Measurements from ENCODE around the gene CHRNA4. TPM values are rescaled to one million over a fixed set of nuclear protein-coding genes. Genes with fewer than 3 reads are reported as not detected.
"Not testable (repeated sequence)": the region's sequence is repeated elsewhere in the genome, so short reads cannot be mapped to it uniquely, and the experiment has no call there.

CHRNA4 gene
- total and polyA plus RNA-seq, 11 donors: 0.06 to 1.5 (median 0.37) TPM; not detected in 5

DNA sequence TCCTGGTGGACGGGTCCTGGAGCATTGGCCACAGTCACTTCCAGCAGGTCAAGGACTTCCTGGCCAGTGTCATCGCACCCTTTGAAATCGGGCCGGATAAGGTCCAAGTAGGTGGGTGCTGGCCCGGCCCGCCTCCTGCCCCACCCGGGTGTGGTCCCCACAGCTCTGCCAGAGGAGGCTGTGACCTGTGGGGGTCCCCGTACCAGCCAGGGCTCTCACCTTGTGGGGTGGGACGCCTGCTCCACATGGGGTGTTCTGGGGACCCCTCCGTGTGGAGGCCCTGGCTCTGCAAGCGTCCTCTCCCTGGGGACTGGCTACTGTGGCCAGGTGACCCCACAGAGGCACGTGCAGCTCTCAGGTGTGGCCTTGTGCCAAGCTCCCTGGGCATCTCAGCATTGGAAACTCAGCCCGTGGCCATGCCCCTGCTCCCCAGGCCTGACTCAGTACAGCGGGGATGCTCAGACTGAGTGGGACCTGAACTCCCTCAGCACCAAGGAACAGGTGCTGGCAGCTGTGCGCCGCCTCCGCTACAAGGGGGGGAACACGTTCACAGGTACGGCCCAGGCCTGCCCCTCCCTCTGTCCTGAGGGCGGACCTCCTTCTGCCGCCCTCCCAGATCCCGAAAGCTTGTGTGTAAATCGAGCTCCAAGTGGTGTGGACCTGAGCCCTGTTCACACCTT, 53.5 kb downstream of the CHRNA4 start:
- DNase-seq: peak in 3 of 5 donors; percentile 11 to 55 (median 25)
- no peaks in the 10 kb centered on the region for H3K36me3 ChIP-seq
- H3K4me1 ChIP-seq: peaks cover 0 to 3% (median 0%) of the 10 kb centered on the region in 12 donors
- no peak for ATAC-seq
- H3K4me3 ChIP-seq: no peak overlapping the region
- H3K27me3 ChIP-seq: peaks cover 13 to 56% (median 31%) of the 10 kb centered on the region in 9 donors
- 72 to 80% (median 75%) methylated on average over 7 to 23 of the region's 23 CpGs for WGBS, 4 donors
- intact Hi-C loops (cut with DNase I): loop anchor here in 5 of 10 donors (2.0 kb wide), 2 partner anchors 73 to 75 kb away; no protein-coding TSS in a partner anchor
- TF ChIP-seq POLR2A (IDR thresholded peaks at IDR 0.05): no peak
- TF ChIP-seq, protein P1, sequence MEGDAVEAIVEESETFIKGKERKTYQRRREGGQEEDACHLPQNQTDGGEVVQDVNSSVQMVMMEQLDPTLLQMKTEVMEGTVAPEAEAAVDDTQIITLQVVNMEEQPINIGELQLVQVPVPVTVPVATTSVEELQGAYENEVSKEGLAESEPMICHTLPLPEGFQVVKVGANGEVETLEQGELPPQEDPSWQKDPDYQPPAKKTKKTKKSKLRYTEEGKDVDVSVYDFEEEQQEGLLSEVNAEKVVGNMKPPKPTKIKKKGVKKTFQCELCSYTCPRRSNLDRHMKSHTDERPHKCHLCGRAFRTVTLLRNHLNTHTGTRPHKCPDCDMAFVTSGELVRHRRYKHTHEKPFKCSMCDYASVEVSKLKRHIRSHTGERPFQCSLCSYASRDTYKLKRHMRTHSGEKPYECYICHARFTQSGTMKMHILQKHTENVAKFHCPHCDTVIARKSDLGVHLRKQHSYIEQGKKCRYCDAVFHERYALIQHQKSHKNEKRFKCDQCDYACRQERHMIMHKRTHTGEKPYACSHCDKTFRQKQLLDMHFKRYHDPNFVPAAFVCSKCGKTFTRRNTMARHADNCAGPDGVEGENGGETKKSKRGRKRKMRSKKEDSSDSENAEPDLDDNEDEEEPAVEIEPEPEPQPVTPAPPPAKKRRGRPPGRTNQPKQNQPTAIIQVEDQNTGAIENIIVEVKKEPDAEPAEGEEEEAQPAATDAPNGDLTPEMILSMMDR (IDR thresholded peaks at IDR 0.05): no peak
- no peak overlapping the region for H3K27ac ChIP-seq
- peaks cover 0 to under 1% (median 0%) of the 10 kb centered on the region in 12 donors for H3K9me3 ChIP-seq

DNA sequence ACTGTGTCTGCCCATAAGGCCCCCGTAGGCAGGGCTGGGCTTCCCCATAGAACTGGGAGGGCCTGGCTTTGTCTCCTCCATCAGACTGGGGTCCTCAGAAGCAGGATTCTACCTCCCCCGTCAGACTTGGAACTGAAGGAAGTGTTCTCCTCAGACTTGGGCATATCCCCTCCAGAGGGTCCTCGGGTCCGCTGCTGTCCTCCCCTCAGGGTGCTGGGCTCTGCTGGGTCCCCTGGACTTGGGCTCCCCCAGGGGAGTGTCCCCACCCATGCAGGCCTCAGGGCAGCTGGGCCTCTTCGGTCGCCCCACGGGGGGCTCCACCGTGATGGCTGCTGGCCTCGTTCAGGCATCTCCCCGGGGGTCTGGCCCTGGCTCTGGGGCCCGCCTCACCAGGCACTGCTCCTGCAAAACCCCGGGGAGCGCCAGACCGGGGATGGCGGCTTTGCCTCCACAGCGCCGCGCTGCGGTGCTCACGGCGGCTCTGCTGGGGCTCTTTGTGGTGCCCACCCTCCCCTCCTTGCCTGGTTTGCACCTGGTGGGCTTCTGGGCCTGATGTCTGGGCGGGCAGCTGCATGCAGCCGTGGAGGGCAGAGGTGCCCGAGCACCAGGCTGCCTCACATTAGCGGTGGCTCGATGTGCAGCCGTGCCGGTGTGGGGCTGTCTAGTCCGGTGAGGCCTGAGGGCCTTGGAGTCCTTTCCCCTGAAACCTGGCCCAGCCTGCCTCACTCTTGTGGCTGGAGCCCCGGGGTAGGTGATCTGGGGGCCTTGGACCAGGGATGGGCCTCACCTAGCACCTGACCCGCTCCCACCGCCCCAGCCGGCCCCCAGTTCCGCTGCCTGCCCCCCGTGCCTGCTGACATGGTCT, 54.2 kb downstream of the CHRNA4 start:
- peaks cover 13 to 56% (median 31%) of the 10 kb centered on the region in 9 donors for H3K27me3 ChIP-seq
- no peaks in the 10 kb centered on the region for H3K4me1 ChIP-seq
- WGBS, 4 donors: 69 to 87% (median 82%) methylated on average over 14 to 35 of the region's 35 CpGs
- H3K36me3 ChIP-seq: no peaks in the 10 kb centered on the region
- H3K4me3 ChIP-seq: peak overlapping the region in 1 of 12 donors; percentile 3
- no peak for ATAC-seq
- no peak for TF ChIP-seq POLR2A (IDR thresholded peaks at IDR 0.05)
- TF ChIP-seq, protein P1 (IDR thresholded peaks at IDR 0.05): no peak
- H3K27ac ChIP-seq: no peak overlapping the region
- DNase-seq: peak in 3 of 5 donors; percentile 17 to 52 (median 23)
- H3K9me3 ChIP-seq: peaks cover 0 to 8% (median under 1%) of the 10 kb centered on the region in 12 donors
- intact Hi-C loops (cut with DNase I): no loop called here

DNA sequence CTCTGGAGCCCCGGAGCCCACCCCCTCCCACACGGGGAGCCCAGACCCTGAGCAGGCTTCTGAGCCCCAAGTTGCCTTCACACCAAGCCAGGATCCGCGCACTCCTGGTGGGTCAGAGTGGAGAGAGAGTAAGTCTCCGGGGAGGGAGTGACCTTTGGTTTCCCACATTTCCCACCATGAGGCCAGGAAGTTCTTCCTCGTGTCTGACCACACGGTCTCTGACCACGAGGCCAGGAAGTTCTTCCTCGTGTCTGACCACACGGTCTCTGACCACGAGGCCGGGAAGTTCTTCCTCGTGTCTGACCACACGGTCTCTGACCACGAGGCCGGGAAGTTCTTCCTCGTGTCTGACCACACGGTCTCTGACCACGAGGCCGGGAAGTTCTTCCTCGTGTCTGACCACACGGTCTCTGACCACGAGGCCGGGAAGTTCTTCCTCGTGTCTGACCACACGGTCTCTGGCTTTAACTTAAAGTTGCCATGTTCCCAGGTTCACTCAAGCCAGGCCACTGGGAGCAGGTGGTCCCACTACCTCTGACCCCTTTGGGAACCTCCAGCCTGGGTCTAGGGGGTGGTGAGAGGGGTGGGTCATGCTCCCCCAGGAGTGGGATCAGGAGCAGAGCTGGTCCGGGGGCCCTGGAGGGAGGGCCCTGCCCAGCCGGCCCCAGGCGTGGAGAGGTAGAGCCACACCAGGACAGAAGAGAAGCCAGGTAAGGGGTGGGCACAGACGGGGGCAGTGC, 55.0 kb downstream of the CHRNA4 start:
- 77 to 80% (median 79%) methylated on average over 20 to 24 of the region's 30 CpGs for WGBS, 4 donors
- H3K4me3 ChIP-seq; H3K27ac ChIP-seq; H3K4me1 ChIP-seq; ATAC-seq; intact Hi-C loops (cut with DNase I); H3K36me3 ChIP-seq: not testable (repeated sequence)
- DNase-seq: peak in 2 of 5 donors; percentile 10 to 20
- Histone ChIP-seq H3K9me3 (peaks cover 0 to 16% (median 6%) of the 10 kb centered on the region in 12 donors), H3K27me3 (peaks cover 13 to 56% (median 31%) of the 10 kb centered on the region in 9 donors)

DNA sequence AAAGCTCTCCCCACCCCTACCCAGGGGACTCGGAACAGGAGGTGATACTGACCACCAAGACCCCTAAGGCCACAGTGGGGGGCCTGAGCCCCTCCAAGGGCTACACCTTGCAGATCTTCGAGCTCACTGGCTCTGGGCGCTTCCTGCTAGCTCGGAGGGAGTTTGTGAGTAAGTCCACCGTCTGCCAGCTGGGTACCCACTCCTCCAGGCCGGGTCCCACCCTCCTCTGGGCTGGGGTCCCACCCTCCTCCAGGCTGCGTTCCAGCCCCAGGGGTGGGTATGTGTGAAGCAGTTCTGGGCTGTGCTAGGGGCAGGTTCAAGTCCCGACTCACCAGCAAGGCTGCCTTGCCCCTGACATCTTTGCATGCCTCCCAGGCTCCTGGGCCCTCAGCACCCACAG, 55.8 kb downstream of the CHRNA4 start:
- no peak overlapping the region for H3K4me3 ChIP-seq
- peaks cover 13 to 58% (median 31%) of the 10 kb centered on the region in 9 donors for H3K27me3 ChIP-seq
- no peak for TF ChIP-seq POLR2A (IDR thresholded peaks at IDR 0.05)
- TF ChIP-seq, protein P1 (IDR thresholded peaks at IDR 0.05): no peak
- peaks cover 0 to 20% (median 6%) of the 10 kb centered on the region in 12 donors for H3K9me3 ChIP-seq
- no peak overlapping the region for H3K27ac ChIP-seq
- DNase-seq (peak in 2 of 5 donors; percentile 9 to 25), ATAC-seq (no peak)
- no peaks in the 10 kb centered on the region for H3K4me1 ChIP-seq
- no peaks in the 10 kb centered on the region for H3K36me3 ChIP-seq
- intact Hi-C loops (cut with DNase I): no loop called here
- 37 to 50% (median 45%) methylated on average over 4 to 8 of the region's 8 CpGs for WGBS, 4 donors
